GM23338 (cell line): Measurements from ENCODE around the gene CUBN. TPM values are rescaled to one million over a fixed set of nuclear protein-coding genes. Genes with fewer than 3 reads are reported as not detected.

Experiments used
- ATAC-seq: fragments of 200-7000 bp; cut with Tn5 transposase; 3 replicates; pipeline ENCODE4 v1.9.1; 2020
- DNase-seq: peaks from one replicate; pipeline ENCODE4 v3.0.0-alpha.2; 2015; ENCODE audit warnings: low spot score
- H2AFZ ChIP-seq: fragments of 200-600 bp; sonication (generic); 2 replicates; pipeline ENCODE4 v1.8.0; 2016; ENCODE audit warnings: antibody characterized with exemption, mild to moderate bottlenecking, moderate library complexity
- H3F3A ChIP-seq: fragments of 200-600 bp; sonication (generic); replicated peaks from 2 replicates; pipeline ENCODE4 v1.8.0; 2017; ENCODE audit warnings: antibody characterized with exemption, mixed run types, low read depth
- H3K27ac ChIP-seq: fragments of 200-600 bp; sonication (generic); 2 replicates; pipeline ENCODE4 v1.6.1; 2016; ENCODE audit warnings: low read depth
- H3K27me3 ChIP-seq: fragments of 200-600 bp; sonication (generic); 2 replicates; pipeline ENCODE4 v1.8.0; 2016; ENCODE audit warnings: mild to moderate bottlenecking, mixed run types, moderate library complexity; ENCODE audit not compliant: insufficient read depth
- H3K36me3 ChIP-seq: fragments of 200-600 bp; sonication (generic); 2 replicates; pipeline ENCODE4 v1.8.0; 2016; ENCODE audit warnings: mild to moderate bottlenecking; ENCODE audit not compliant: insufficient read depth
- H3K4me1 ChIP-seq: fragments of 200-600 bp; sonication (generic); 2 replicates; pipeline ENCODE4 v1.8.0; 2016; ENCODE audit warnings: mild to moderate bottlenecking, moderate library complexity; ENCODE audit not compliant: insufficient read depth
- H3K4me2 ChIP-seq: fragments of 200-600 bp; sonication (generic); 2 replicates; pipeline ENCODE4 v1.7.1; 2017; ENCODE audit warnings: mixed run types
- H3K4me3 ChIP-seq: fragments of 200-600 bp; sonication (generic); 2 replicates; pipeline ENCODE4 v1.6.1; 2016; ENCODE audit warnings: mixed run types
- H3K79me2 ChIP-seq: fragments of 200-600 bp; sonication (generic); replicated peaks from 2 replicates; pipeline ENCODE4 v1.8.0; 2017; ENCODE audit warnings: mild to moderate bottlenecking; ENCODE audit not compliant: insufficient read depth
- H3K9me2 ChIP-seq: fragments of 200-600 bp; sonication (generic); 2 replicates; pipeline ENCODE4 v1.8.0; 2017; ENCODE audit not compliant: insufficient read depth
- H4K20me1 ChIP-seq: fragments of 200-600 bp; sonication (generic); replicated peaks from 2 replicates; pipeline ENCODE4 v1.8.0; 2017; ENCODE audit warnings: mild to moderate bottlenecking; ENCODE audit not compliant: insufficient read depth
- H3K27ac Mint-ChIP-seq: 2 replicates; pipeline ENCODE4 v1.8.0; 2020; ENCODE audit warnings: inconsistent platforms, mild to moderate bottlenecking, moderate library complexity, mixed read lengths
- H3K27me3 Mint-ChIP-seq: 3 replicates; pipeline ENCODE4 v1.8.0; 2022; ENCODE audit warnings: low read depth, mild to moderate bottlenecking, moderate library complexity, mixed read lengths, inconsistent platforms; ENCODE audit not compliant: insufficient read depth, poor library complexity
- H3K36me3 Mint-ChIP-seq: 3 replicates; pipeline ENCODE4 v1.8.0; 2021; ENCODE audit warnings: low read depth, mild to moderate bottlenecking, inconsistent platforms, moderate library complexity, mixed read lengths
- H3K4me1 Mint-ChIP-seq: 3 replicates; pipeline ENCODE4 v1.8.0; 2020; ENCODE audit warnings: mild to moderate bottlenecking, inconsistent platforms, mixed read lengths
- H3K4me3 Mint-ChIP-seq: 3 replicates; pipeline ENCODE4 v1.8.0; 2021; ENCODE audit warnings: moderate library complexity, mild to moderate bottlenecking, inconsistent platforms, mixed read lengths
- H3K9me3 Mint-ChIP-seq: 3 replicates; pipeline ENCODE4 v1.8.0; 2020; ENCODE audit warnings: moderate library complexity, mild to moderate bottlenecking, inconsistent platforms, mixed read lengths
- CREB1 ChIP-seq: fragments of 250-450 bp; sonication (Bioruptor Pico); IDR thresholded peaks from 2 replicates; pipeline ENCODE4 v1.5.0; 2020; ENCODE audit warnings: low read depth, mild to moderate bottlenecking, moderate library complexity
- EZH2 ChIP-seq: fragments of 200-600 bp; sonication (generic); IDR thresholded peaks from one replicate; pipeline ENCODE4 v1.8.0; 2017; ENCODE audit warnings: antibody characterized with exemption, mild to moderate bottlenecking, low read depth; ENCODE audit not compliant: unreplicated experiment
- EZH2phosphoT487 ChIP-seq: fragments of 200-600 bp; sonication (generic); IDR thresholded peaks from one replicate; pipeline ENCODE4 v1.8.1; 2018; ENCODE audit warnings: antibody characterized with exemption; ENCODE audit not compliant: unreplicated experiment
- JUNB ChIP-seq: IDR thresholded peaks from one replicate; pipeline ENCODE4 v1.6.1; 2016; ENCODE audit warnings: antibody characterized with exemption; ENCODE audit not compliant: unreplicated experiment
- NANOG ChIP-seq: IDR thresholded peaks from 2 replicates; pipeline ENCODE4 v1.6.1; 2016; ENCODE audit warnings: antibody characterized with exemption, borderline replicate concordance
- POLR2AphosphoS5 ChIP-seq: IDR thresholded peaks from 2 replicates; pipeline ENCODE4 v1.6.1; 2016; ENCODE audit warnings: antibody characterized with exemption, low read depth
- STAT1 ChIP-seq: IDR thresholded peaks from one replicate; pipeline ENCODE4 v1.6.1; 2016; ENCODE audit warnings: antibody characterized with exemption; ENCODE audit not compliant: unreplicated experiment
- ZNF114 ChIP-seq: fragments of 250-450 bp; sonication (Bioruptor Pico); IDR thresholded peaks from 2 replicates; pipeline ENCODE4 v1.5.0; 2020; ENCODE audit warnings: mild to moderate bottlenecking, moderate library complexity
- ZNF331 ChIP-seq: fragments of 250-450 bp; sonication (Bioruptor Pico); IDR thresholded peaks from 2 replicates; pipeline ENCODE4 v1.5.0; 2020; ENCODE audit warnings: low read depth, mild to moderate bottlenecking, moderate library complexity
- polyA plus RNA-seq: library from polyadenylated mRNA; unstranded; fragments of >200 nt; fragmentation: Nextera tagmentation; extraction: Ambion mirVana; gene quantifications from 2 replicates; pipeline ENCODE4 v1.2.1, GENCODE V29; 2016
- total RNA-seq: library from RNA; depleted of rRNA; stranded (reverse); fragments of >200 nt; shearing (Covaris generic); gene quantifications from 2 replicates; pipeline ENCODE4 v1.2.3, GENCODE V29; 2014
- TF ChIP-seq, protein P1 (sequence below): IDR thresholded peaks from one replicate; pipeline ENCODE4 v1.6.1; 2018; ENCODE audit warnings: antibody characterized with exemption; ENCODE audit not compliant: unreplicated experiment
- TF ChIP-seq, protein P2 (sequence below), 2 experiments: fragments of 200-600 bp in 1 of 2; sonication (generic) in 1 of 2; conservative IDR thresholded peaks; 2 replicates each; pipeline versions ENCODE4 v1.5.1 to v1.6.1; 2016 to 2017; ENCODE audit warnings: antibody characterized with exemption in 2 of 2, low read depth in 2 of 2, mild to moderate bottlenecking in 2 of 2, moderate library complexity in 1 of 2
- TF ChIP-seq, protein P3 (sequence below): IDR thresholded peaks from 2 replicates; pipeline ENCODE4 v1.6.1; 2016; ENCODE audit warnings: antibody characterized with exemption

CUBN gene
- total and polyA plus RNA-seq, 2 experiments from 2014 or later, result 0.06 to 1.8 TPM

DNA sequence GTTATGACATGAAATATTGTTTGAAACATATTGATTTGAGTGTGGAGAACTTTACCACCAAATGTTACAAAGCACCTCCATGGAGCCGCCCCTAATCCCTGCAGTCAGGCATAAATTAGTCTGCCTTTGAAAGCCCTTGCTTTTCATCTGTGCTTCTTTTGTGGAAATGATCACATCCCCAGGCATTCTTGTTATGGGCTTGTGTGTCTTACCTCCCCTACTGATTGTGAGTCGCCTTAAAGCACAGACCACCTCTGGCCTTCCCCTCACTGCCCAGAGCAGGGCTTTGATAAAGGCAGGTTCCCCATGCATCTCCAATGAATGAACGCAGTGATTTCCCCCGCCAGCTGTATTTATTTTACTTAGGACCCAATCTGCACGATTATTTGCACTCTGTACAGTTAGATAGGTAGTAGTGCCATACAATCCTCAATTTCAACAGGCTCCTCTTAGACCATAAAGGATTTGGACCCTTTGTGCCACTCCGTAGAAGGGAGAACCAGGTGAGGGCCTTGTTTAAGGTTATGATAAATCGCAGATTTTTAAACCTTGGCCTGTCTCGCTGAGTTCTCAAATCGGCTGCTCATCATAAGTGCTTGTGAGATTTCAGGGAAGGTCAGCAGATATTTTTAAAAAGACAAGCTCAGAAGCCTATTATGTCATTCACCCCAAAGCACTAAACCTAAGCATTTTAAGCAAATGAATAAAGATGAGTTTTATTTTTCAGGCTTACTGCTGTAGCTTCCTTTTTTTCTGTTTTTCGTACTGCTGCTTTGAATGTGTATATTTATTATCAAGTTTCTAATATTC lies 107.8 kb downstream of the CUBN start (continued):
- TF ChIP-seq, protein P1, sequence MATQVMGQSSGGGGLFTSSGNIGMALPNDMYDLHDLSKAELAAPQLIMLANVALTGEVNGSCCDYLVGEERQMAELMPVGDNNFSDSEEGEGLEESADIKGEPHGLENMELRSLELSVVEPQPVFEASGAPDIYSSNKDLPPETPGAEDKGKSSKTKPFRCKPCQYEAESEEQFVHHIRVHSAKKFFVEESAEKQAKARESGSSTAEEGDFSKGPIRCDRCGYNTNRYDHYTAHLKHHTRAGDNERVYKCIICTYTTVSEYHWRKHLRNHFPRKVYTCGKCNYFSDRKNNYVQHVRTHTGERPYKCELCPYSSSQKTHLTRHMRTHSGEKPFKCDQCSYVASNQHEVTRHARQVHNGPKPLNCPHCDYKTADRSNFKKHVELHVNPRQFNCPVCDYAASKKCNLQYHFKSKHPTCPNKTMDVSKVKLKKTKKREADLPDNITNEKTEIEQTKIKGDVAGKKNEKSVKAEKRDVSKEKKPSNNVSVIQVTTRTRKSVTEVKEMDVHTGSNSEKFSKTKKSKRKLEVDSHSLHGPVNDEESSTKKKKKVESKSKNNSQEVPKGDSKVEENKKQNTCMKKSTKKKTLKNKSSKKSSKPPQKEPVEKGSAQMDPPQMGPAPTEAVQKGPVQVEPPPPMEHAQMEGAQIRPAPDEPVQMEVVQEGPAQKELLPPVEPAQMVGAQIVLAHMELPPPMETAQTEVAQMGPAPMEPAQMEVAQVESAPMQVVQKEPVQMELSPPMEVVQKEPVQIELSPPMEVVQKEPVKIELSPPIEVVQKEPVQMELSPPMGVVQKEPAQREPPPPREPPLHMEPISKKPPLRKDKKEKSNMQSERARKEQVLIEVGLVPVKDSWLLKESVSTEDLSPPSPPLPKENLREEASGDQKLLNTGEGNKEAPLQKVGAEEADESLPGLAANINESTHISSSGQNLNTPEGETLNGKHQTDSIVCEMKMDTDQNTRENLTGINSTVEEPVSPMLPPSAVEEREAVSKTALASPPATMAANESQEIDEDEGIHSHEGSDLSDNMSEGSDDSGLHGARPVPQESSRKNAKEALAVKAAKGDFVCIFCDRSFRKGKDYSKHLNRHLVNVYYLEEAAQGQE, result no peak
- no peak for TF ChIP-seq JUNB

DNA sequence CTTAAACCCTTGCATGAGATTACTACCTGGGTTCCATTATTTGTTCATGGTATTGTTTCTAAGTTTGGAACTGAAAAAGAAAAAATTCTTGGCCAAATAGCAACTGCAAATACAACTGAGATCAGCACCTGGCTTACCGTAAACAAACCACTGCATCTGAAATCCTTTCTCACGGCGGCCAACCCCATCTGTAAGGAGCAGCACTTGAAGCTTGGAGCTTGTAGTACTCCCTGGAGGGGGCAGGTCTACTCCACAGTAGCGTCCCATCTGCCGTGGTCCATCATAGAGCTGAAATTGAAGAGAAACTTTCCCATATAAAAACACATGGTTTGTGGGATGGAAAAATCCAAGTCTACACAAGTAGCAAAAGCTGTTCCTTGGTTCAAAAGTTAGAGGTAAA lies 109.9 kb downstream of the CUBN start:
- no peak for DNase-seq
- TF ChIP-seq NANOG, result no peak
- no peak for TF ChIP-seq EZH2
- TF ChIP-seq ZNF114, result no peak
- TF ChIP-seq ZNF331 (CRISPR knock-in tag), result no peak
- no peak for TF ChIP-seq JUNB
- no peak for TF ChIP-seq POLR2AphosphoS5
- no peak for TF ChIP-seq CREB1
- TF ChIP-seq EZH2phosphoT487, result no peak
- TF ChIP-seq, protein P2, sequence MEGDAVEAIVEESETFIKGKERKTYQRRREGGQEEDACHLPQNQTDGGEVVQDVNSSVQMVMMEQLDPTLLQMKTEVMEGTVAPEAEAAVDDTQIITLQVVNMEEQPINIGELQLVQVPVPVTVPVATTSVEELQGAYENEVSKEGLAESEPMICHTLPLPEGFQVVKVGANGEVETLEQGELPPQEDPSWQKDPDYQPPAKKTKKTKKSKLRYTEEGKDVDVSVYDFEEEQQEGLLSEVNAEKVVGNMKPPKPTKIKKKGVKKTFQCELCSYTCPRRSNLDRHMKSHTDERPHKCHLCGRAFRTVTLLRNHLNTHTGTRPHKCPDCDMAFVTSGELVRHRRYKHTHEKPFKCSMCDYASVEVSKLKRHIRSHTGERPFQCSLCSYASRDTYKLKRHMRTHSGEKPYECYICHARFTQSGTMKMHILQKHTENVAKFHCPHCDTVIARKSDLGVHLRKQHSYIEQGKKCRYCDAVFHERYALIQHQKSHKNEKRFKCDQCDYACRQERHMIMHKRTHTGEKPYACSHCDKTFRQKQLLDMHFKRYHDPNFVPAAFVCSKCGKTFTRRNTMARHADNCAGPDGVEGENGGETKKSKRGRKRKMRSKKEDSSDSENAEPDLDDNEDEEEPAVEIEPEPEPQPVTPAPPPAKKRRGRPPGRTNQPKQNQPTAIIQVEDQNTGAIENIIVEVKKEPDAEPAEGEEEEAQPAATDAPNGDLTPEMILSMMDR (conservative IDR thresholded peaks at IDR 0.05; ENCODE audit: low read depth in 2 of 2), result no peak
- TF ChIP-seq STAT1, result no peak
- TF ChIP-seq, protein P3, sequence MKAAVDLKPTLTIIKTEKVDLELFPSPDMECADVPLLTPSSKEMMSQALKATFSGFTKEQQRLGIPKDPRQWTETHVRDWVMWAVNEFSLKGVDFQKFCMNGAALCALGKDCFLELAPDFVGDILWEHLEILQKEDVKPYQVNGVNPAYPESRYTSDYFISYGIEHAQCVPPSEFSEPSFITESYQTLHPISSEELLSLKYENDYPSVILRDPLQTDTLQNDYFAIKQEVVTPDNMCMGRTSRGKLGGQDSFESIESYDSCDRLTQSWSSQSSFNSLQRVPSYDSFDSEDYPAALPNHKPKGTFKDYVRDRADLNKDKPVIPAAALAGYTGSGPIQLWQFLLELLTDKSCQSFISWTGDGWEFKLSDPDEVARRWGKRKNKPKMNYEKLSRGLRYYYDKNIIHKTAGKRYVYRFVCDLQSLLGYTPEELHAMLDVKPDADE, result no peak

More for the DNA sequence above, 109.9 kb downstream of the CUBN start:
- Mint-ChIP-seq H3K27me3 (no peaks in the 10 kb centered on the region), H3K4me1 (peaks cover 31% of the 10 kb centered on the region), H3K9me3 (peaks cover 16% of the 10 kb centered on the region; the same call in 2 of the 3 replicates), H3K27ac (no peak overlapping the region), H3K36me3 (peaks cover 10% of the 10 kb centered on the region), H3K4me3 (no peak overlapping the region)
- Histone ChIP-seq H3K27ac (no peak overlapping the region), H3F3A (no peaks in the 10 kb centered on the region), H3K4me2 (no peak overlapping the region), H3K79me2 (no peaks in the 10 kb centered on the region), H4K20me1 (no peaks in the 10 kb centered on the region), H3K27me3 (no peaks in the 10 kb centered on the region), H3K36me3 (no peaks in the 10 kb centered on the region), H2AFZ (no peak overlapping the region), H3K4me3 (no peak overlapping the region), H3K9me2 (no peaks in the 10 kb centered on the region), H3K4me1 (peaks cover 28% of the 10 kb centered on the region)
- no peak for ATAC-seq
